HG02678 (cell line): ENCODE data around the gene NRIP1.
A peak's percentile ranks its signal among the peaks of the same experiment; 100 is the strongest.

Experiments used
- ATAC-seq: cut with Tn5 transposase; IDR thresholded peaks from one replicate; pipeline ENCODE4 v1.9.1; 2021; ENCODE audit warnings: mild to moderate bottlenecking, moderate library complexity; ENCODE audit not compliant: unreplicated experiment

Gene NRIP1

GRCh38 chr21:15009837-15010363, 54.9 kb downstream of the NRIP1 start:
- ATAC-seq, result no peak

DNA sequence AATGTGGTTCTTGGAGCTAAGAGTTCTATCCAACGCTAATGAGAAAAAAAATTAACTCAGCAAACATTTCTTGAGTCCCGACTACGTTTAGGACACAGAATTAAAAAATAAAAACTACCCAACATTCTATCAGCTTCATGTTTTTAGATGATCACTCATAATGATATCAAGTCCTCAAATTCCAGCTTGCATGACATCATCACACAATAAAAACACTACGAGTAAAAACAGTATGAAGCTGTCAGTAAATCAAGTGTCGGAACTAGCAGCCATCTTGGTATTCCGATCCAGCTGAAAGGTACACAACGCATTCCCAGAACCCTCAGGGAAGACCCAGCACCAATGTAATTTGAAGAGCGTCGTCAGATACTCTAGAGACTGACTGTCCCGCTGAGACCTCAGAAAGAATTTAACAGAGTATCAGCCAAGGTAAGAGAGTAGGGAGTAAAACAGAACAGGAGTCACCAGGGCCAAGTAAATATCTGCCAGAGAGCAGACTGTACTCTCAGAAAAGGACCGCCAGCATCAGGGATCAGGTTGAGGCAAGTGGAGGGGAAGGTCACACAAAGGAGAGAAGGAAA, 57.0 kb downstream of the NRIP1 start:
- ATAC-seq, result no peak

DNA sequence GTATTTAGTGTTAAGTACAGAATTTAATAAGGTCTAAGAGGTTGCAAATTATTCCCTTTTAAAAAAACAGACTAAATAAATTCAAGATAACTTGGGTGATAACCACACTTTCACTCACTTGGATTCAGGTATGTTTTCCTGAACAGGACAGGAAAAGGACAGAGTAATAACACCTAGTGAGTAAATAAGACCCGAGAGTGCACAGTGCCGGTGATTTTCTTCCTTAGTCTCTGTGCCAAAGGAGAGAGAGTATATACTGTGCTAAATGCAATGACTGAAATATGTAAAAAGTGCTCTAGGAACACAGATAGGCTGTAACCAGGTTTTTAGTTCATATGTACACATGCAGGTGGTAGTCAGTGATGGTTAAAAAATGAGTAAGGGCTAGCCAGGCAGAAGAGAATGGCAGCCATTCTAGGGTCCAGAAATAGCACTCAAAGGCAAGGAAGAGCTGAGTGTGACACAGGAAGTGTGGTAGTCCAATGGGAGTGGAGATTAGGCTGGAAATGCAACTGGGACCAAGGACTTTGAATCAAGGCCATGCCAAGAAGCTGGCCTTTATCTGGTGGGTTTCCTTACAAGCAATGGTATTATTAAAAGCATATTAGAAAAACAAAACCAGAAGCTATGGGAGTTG, 58.1 kb downstream of the NRIP1 start:
- ATAC-seq, result no peak

- ATAC-seq, result no peak
These were observed 59.4 kb downstream of the NRIP1 start for GRCh38 chr21:15005391-15005790.

DNA sequence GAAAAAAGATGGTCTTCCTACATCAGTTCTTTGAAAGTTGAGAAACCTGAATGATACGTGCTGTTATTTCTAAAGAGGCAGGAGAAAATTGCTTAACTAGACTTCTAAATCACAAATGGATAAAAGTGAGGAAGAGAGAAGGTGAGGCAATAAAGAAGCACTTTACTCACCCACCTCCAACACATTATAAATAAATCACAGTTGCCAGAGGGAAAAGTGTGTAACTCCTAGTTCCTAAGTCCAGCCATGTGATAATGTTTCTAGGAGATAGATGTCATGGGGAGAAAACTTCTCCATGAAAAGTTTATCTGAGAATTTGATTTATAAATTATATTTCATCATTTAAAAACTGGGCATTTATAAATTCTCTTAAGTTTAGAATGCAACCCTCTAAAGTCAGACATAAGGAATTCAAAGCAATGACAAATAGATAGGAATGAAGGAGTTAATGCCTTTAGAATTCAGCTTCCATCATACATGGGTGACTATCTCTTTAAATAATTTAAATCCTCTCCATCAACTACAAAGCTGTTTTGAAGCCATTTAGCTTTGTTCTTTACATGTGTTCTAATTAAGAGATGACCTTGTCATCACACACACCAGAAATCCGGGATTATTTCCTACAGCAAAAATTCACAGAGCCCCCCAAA, 60.0 kb downstream of the NRIP1 start:
- ATAC-seq, result no peak

GRCh38 chr21:15003463-15004135, 61.2 kb downstream of the NRIP1 start:
- ATAC-seq, result no peak

DNA sequence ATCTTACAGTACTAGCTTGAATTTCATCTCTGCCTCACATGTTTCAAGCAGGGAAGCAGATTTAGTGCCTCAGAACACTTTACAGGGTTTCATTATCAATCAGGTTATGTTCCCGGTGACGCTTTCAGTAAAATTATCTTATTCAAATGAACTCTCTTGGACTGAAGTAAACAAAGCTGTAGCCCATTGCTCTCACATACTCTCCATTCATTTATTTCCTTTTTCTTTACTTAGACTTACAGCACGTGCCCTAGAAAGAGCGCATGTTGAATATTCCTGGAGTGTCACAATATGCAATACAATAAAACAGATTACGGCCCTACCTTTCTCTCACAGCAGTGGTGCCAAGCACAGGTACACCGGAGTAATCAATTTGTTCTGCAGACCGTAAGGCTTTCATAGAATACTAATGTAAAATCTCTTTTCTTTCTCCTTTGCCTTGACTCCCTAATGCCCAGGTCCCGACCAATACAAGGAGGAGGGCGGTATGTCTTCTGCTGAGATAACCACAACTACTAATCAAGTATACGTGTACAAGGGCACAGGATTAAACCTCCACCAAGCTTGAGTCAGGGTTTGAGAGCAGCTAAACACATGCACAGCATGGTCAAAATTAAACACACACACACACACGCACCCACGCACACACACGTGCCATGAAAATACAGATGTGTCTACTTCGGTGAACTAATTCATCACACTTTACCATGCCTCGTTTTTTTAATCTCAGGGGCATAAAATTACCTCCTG, 62.8 kb downstream of the NRIP1 start:
- peak; percentile 95 for ATAC-seq

DNA sequence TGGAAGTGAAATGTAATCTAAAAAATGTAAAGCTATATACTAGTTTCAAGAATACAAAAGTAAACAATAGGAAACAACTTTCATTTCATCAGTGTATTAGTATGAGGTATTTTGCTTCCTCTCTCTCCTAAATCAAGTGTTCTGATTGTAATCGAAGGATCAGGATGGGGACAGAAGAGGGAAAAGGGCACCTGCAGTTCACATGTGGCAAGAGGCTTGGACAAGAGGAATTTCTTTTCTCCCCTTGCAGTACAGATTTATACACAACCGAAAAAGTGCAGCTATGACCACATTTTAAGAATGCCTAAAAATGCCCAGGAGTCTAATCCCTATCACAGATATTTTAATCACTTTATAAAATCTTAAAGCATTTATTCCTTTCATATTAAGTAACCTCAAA, 63.7 kb downstream of the NRIP1 start:
- no peak for ATAC-seq

- no peak for ATAC-seq
These were observed 64.7 kb downstream of the NRIP1 start for GRCh38 chr21:15000081-15000480.

DNA sequence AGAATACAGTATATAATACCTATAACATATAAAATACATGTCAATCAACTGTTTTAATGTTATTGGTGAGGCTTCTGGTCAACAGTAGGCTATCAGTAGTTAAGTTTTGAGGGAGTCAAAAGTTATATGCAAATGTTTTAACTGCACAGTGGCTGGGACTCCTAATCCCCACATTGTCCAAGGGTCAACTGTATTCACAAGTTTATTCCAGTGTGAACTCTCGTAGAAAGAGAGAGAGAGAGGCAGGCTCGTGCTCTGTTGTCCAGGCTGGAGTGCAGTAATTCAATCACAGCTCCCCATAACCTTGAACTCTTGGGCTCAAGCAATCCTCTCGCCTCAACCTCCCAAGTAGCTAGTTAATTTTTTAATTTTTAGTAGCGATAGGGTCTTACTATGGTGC, 66.0 kb downstream of the NRIP1 start:
- no peak for ATAC-seq

DNA sequence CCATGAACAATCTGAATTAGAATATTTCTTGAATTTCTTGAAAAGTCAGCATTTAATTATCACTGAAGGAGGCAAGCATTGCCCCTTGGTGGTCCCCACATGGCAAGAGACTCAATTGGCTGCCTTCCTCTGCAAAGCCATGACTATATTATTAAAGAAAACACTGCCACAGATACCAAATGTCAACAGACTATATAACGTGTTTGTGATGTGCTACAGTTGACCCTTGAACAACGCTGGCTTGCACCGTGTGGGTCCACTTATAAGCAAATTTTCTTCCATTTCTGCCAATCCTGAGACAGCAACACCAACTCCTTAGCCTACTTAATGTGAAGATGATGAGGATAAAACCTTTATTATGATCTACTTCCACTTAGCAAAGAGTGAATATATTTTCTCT, 66.5 kb downstream of the NRIP1 start:
- no peak for ATAC-seq

DNA sequence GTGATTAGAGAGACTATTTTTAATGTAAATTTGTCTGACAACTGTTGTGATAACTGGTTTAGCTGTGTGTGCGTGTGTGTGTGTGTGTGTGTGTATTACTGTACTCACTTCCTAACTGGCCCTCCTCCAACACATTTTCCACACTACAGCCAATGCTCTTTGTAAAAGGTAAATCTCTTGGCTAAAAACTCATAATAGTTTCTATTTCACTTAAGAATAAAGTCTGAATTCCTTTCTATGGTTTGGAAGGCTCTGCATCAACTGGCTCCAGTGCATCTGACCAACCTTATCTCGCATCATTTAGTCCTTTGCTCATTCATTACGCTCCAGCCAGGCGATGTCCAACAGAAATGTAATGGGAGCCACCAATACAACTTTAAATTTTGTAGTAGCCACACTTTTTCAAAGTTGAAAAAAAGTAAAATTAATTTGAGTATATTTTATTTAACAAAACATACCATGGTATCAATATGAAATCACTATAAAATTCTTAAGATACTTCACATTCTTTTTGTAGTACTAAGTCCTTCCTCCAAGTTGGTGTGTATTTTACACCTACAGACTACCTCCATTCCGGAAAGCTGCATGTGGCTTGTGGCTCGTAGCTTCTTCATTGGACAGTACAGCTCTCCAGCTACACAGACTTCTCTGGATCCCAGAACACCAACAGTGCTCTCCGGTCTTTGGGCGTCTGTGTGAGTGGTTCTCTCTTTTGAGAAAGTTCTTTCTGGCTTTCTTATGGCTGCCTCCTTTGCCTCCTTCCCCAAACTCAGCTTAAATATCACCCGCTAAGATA, 68.9 kb downstream of the NRIP1 start:
- ATAC-seq, result no peak

DNA sequence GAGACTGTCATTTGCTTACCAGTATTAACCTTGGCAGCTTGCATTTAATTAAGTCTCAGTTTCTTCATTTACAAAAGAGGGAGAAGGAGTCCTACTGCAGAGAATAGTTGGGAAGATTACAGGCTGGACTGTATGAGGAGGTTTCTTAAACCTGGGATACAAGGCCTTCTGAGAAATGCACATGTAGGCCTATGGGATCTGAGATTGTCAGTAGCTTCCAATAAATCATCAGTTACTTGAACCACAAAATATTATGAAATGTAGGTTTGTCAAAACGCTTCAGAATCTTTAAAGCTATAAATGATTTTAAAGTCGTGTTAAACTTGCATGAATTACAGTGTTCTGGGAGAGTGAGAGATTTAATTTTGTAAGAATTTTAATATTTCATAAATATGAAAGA, 69.6 kb downstream of the NRIP1 start:
- ATAC-seq, result no peak

DNA sequence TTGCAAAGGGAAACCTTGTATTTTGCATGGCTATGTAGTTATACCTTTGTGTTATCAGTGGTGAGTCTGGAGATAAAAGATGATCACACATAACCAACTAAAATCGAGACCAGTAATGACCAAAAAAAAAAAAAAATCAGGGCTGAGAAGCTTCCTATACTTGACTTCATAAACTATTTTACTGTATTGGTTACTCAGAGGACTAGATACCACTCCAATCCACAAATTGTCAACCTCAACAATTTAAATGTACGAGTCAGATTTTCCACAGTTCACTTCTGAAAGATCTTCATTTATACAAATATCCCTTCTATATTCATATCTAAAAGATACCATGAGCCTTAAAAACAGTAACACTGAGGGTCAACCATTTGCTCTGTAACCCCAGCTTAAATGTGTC, 71.7 kb downstream of the NRIP1 start:
- no peak for ATAC-seq

DNA sequence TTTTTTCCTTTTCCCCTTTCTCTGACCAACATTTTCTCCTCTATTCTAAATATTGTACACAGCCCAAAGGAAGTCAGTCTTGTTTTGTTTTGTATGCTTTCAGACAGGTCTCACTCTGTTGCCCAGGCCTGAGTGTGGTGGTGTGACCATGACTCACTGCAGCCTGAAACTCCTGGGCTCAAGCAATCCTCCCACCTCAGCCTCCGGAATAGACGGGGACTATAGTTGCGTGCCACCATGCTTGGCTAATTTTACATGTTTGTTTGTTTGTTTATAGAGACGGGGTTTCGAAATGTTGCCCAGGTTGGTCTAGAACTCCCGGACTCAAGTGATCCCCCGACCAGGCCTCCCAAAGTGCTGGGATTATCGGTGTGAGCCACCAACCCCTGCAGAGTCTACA, 72.8 kb downstream of the NRIP1 start:
- ATAC-seq, result no peak

- ATAC-seq, result no peak
These were observed 75.4 kb downstream of the NRIP1 start for GRCh38 chr21:14989359-14989758.

GRCh38 chr21:14988760-14989159, 76.0 kb downstream of the NRIP1 start:
- ATAC-seq, result no peak

DNA sequence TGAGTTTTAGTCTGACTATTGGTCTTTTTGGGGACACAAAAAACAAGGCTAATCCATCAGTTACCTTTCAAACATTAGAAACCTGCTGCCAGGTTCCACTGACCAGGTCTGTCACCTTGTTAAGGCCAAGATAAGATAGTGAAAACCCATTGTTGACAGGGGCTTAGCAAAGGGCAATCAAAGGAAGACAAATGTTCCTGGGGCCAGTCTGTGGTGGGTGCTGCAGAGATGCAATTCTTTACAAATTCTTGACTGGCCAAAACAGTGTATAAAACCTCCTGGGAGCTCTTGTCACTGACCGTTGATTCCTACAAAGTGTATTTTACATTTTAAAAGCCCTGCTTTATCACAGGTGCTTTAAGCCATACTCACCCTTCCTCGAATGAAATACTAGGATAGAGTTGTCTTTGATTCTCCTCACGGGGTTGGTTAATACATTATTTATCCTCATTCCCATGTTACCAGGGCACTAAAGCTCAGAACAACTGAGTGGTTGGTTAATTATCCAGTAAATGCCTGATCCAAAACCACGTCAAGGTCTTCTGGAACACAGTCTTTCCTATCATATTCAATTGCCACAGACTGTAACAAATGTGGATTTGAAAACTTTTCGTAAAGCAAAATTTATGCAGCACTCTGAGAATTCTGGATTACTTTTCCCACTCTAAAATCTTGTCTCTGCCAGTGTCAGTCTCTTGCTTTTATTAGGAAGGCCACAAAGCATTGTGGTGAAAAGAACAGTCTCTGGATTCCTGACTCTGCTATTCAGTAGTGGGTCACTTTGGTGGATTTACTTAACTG, 77.2 kb downstream of the NRIP1 start:
- no peak for ATAC-seq

DNA sequence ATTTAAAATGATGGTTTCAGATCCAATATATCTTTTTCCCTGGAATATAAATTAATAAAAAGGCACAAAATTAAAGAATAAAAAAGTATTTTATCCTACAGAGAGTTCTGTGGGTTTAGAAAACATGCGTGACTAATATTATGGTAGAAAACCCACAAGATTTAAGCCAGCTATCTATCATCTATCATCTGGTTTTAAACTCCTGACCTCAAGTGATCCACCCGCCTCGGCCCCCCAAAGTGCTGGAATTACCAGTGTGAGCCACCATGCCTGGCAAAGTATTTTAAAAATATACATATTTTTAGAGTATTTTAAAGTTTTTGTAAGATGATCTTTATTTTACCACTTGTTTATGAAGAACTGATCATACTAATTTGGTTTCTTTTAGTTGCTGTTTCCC, 79.5 kb downstream of the NRIP1 start:
- ATAC-seq, result no peak
